WTC11 (cell line): Measurements from ENCODE around the gene CHRM5. TPM values are rescaled to one million over a fixed set of nuclear protein-coding genes. Genes with fewer than 3 reads are reported as not detected.

ENCODE experiments used
- ATAC-seq: fragments of 200-7000 bp; cut with Tn5 transposase; 2 replicates; pipeline ENCODE4 v1.10.0; 2021; ENCODE audit warnings: mild to moderate bottlenecking, moderate library complexity
- CTCF ChIA-PET: fragments of 300-600 bp; sonication (Branson Sonifier 250); formaldehyde crosslinking; loops from one replicate; lab custom pipeline; 2021; ENCODE audit warnings: antibody characterized with exemption; lab: Charles Lee
- POLR2A ChIA-PET: fragments of 350-600 bp; sonication (Branson Sonifier 250); formaldehyde crosslinking; loops from one replicate; lab custom pipeline; 2021; ENCODE audit warnings: antibody characterized with exemption; lab: Charles Lee
- DNase-seq: peaks from one replicate; pipeline ENCODE4 v3.0.0; 2021; ENCODE audit warnings: low spot score
- H3K27ac Mint-ChIP-seq: 2 replicates; pipeline ENCODE4 v1.8.0; 2021; ENCODE audit warnings: mixed read lengths
- H3K27me3 Mint-ChIP-seq: 2 replicates; pipeline ENCODE4 v1.8.0; 2021; ENCODE audit warnings: low read depth, mild to moderate bottlenecking, moderate library complexity, mixed read lengths
- H3K36me3 Mint-ChIP-seq: 2 replicates; pipeline ENCODE4 v1.8.0; 2021; ENCODE audit warnings: mixed read lengths
- H3K4me1 Mint-ChIP-seq: 2 replicates; pipeline ENCODE4 v1.8.0; 2022; ENCODE audit warnings: mixed read lengths
- H3K4me3 Mint-ChIP-seq: 2 replicates; pipeline ENCODE4 v1.8.0; 2021; ENCODE audit warnings: mild to moderate bottlenecking, moderate library complexity, mixed read lengths
- H3K9me3 Mint-ChIP-seq: 2 replicates; pipeline ENCODE4 v1.8.0; 2021; ENCODE audit warnings: mixed read lengths
- CREM ChIP-seq: sonication (generic); formaldehyde crosslinking; IDR thresholded peaks from 2 replicates; pipeline ENCODE4 v1.8.1; 2022; ENCODE audit warnings: mild to moderate bottlenecking, missing genetic modification reagents, moderate library complexity
- EMX1 ChIP-seq: fragments of 250-450 bp; sonication (Bioruptor Pico); IDR thresholded peaks from 2 replicates; pipeline ENCODE4 v1.8.0; 2021; ENCODE audit warnings: mild to moderate bottlenecking
- ETV6 ChIP-seq: sonication (generic); formaldehyde crosslinking; IDR thresholded peaks from 2 replicates; pipeline ENCODE4 v1.8.1; 2022; ENCODE audit warnings: mild to moderate bottlenecking, missing genetic modification reagents
- FOXK1 ChIP-seq: sonication (generic); formaldehyde crosslinking; IDR thresholded peaks from 2 replicates; pipeline ENCODE4 v1.8.0; 2022; ENCODE audit warnings: mild to moderate bottlenecking, moderate library complexity, missing genetic modification reagents
- GABPB1 ChIP-seq: sonication (generic); formaldehyde crosslinking; IDR thresholded peaks from 2 replicates; pipeline ENCODE4 v1.8.1; 2023; ENCODE audit warnings: mild to moderate bottlenecking, missing genetic modification reagents
- GTF2I ChIP-seq: fragments of 250-450 bp; sonication (Bioruptor Pico); conservative IDR thresholded peaks from 2 replicates; pipeline ENCODE4 v1.4.0; 2021; ENCODE audit warnings: mild to moderate bottlenecking
- HMGA2 ChIP-seq: fragments of 250-450 bp; sonication (Bioruptor Pico); IDR thresholded peaks from 2 replicates; pipeline ENCODE4 v1.4.0; 2021; ENCODE audit warnings: mild to moderate bottlenecking, moderate library complexity
- NFATC4 ChIP-seq: fragments of 250-450 bp; sonication (Bioruptor Pico); IDR thresholded peaks from 2 replicates; pipeline ENCODE4 v1.9.0; 2021; ENCODE audit warnings: mild to moderate bottlenecking
- NR3C1 ChIP-seq: sonication (generic); formaldehyde crosslinking; conservative IDR thresholded peaks from 2 replicates; pipeline ENCODE4 v1.8.1; 2023; ENCODE audit warnings: low read depth, mild to moderate bottlenecking, missing genetic modification reagents
- PRRX2 ChIP-seq: fragments of 250-450 bp; sonication (Bioruptor Pico); IDR thresholded peaks from 2 replicates; pipeline ENCODE4 v1.8.0; 2021; ENCODE audit warnings: mild to moderate bottlenecking
- RELA ChIP-seq: sonication (generic); formaldehyde crosslinking; IDR thresholded peaks from 2 replicates; pipeline ENCODE4 v1.8.1; 2022; ENCODE audit warnings: missing genetic modification reagents, mild to moderate bottlenecking, borderline replicate concordance
- RORB ChIP-seq: fragments of 250-450 bp; sonication (Bioruptor Pico); IDR thresholded peaks from 2 replicates; pipeline ENCODE4 v1.9.0; 2021; ENCODE audit warnings: mild to moderate bottlenecking
- SMAD3 ChIP-seq: sonication (generic); formaldehyde crosslinking; IDR thresholded peaks from 2 replicates; pipeline ENCODE4 v1.8.0; 2022; ENCODE audit warnings: missing genetic modification reagents, mild to moderate bottlenecking, borderline replicate concordance
- SOX15 ChIP-seq: fragments of 250-450 bp; sonication (Bioruptor Pico); IDR thresholded peaks from 2 replicates; pipeline ENCODE4 v1.9.0; 2021; ENCODE audit warnings: mild to moderate bottlenecking
- STAT6 ChIP-seq: sonication (generic); formaldehyde crosslinking; conservative IDR thresholded peaks from 2 replicates; pipeline ENCODE4 v1.8.1; 2023; ENCODE audit warnings: mild to moderate bottlenecking, low read depth, missing genetic modification reagents, moderate library complexity
- TCF7 ChIP-seq: sonication (generic); formaldehyde crosslinking; IDR thresholded peaks from 2 replicates; pipeline ENCODE4 v1.8.0; 2022; ENCODE audit warnings: mild to moderate bottlenecking, low read depth, missing genetic modification reagents, moderate library complexity
- ZNF121 ChIP-seq: sonication (generic); formaldehyde crosslinking; IDR thresholded peaks from 2 replicates; pipeline ENCODE4 v1.8.0; 2023; ENCODE audit warnings: missing genetic modification reagents
- ZNF396 ChIP-seq: fragments of 250-450 bp; sonication (Bioruptor Pico); IDR thresholded peaks from 2 replicates; pipeline ENCODE4 v1.8.0; 2021; ENCODE audit warnings: mild to moderate bottlenecking, moderate library complexity, borderline replicate concordance
- ZNF416 ChIP-seq: fragments of 250-450 bp; sonication (Bioruptor Pico); IDR thresholded peaks from 2 replicates; pipeline ENCODE4 v1.9.0; 2021; ENCODE audit warnings: mild to moderate bottlenecking, inconsistent platforms
- total RNA-seq: library from RNA; stranded (reverse); gene quantifications from 3 replicates; pipeline ENCODE4 v1.2.3, GENCODE V29; 2021
- TF ChIP-seq, protein P1 (sequence below): sonication (generic); formaldehyde crosslinking; IDR thresholded peaks from 2 replicates; pipeline ENCODE4 v1.8.1; 2022; ENCODE audit warnings: missing genetic modification reagents, borderline replicate concordance
- TF ChIP-seq, protein P2 (sequence below): fragments of 250-450 bp; sonication (Bioruptor Pico); IDR thresholded peaks from 2 replicates; pipeline ENCODE4 v2.1.2; 2022; ENCODE audit warnings: mild to moderate bottlenecking, moderate library complexity
- TF ChIP-seq, protein P3 (sequence below): sonication (generic); formaldehyde crosslinking; IDR thresholded peaks from 2 replicates; pipeline ENCODE4 v1.8.0; 2023; ENCODE audit warnings: missing genetic modification reagents
- TF ChIP-seq, protein P4 (sequence below): fragments of 250-450 bp; sonication (Bioruptor Pico); IDR thresholded peaks from 2 replicates; pipeline ENCODE4 v1.9.0; 2021; ENCODE audit warnings: mild to moderate bottlenecking

Gene CHRM5
- total RNA-seq, 1 experiment from 2014 or later, result not detected

DNA sequence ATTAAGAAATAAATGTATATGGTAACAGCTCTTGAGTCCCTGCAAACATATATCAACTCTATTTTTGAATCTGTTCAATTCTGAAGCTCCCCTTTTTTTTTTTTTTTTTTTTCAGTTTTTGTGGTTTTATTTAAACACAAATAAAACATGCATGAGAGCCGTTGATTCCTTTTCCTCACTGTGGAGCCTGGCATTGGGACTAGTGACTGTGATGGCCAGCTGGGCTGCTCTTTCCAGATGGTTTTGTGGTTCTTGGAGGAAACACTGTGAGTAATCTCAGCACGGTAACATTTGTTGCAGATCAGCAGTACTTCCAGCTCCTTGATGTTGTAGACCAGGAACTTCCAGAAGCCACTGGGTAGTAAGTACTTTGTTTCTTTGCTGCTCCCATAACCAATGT, 117.4 kb downstream of the CHRM5 start:
- Mint-ChIP-seq H3K4me1 (no peaks in the 10 kb centered on the region), H3K27ac (no peak overlapping the region), H3K4me3 (no peak overlapping the region), H3K27me3 (no peaks in the 10 kb centered on the region), H3K36me3 (peaks cover 25% of the 10 kb centered on the region), H3K9me3 (no peaks in the 10 kb centered on the region)
- POLR2A ChIA-PET, result no interaction called here
- TF ChIP-seq FOXK1 (CRISPR knock-in tag), result no peak
- TF ChIP-seq, protein P1, sequence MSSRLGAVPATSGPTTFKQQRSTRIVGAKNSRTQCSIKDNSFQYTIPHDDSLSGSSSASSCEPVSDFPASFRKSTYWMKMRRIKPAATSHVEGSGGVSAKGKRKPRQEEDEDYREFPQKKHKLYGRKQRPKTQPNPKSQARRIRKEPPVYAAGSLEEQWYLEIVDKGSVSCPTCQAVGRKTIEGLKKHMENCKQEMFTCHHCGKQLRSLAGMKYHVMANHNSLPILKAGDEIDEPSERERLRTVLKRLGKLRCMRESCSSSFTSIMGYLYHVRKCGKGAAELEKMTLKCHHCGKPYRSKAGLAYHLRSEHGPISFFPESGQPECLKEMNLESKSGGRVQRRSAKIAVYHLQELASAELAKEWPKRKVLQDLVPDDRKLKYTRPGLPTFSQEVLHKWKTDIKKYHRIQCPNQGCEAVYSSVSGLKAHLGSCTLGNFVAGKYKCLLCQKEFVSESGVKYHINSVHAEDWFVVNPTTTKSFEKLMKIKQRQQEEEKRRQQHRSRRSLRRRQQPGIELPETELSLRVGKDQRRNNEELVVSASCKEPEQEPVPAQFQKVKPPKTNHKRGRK (CRISPR knock-in tag), result no peak
- no peak for TF ChIP-seq SOX15 (CRISPR knock-in tag)
- no peak for TF ChIP-seq GTF2I (CRISPR knock-in tag)
- CTCF ChIA-PET, result interaction anchor here (0.6 kb wide), 2 partner anchors 23 to 211 kb away, joined by 3 to 5 read pairs; no protein-coding TSS in a partner anchor
- no peak for DNase-seq
- ATAC-seq, result no peak

DNA sequence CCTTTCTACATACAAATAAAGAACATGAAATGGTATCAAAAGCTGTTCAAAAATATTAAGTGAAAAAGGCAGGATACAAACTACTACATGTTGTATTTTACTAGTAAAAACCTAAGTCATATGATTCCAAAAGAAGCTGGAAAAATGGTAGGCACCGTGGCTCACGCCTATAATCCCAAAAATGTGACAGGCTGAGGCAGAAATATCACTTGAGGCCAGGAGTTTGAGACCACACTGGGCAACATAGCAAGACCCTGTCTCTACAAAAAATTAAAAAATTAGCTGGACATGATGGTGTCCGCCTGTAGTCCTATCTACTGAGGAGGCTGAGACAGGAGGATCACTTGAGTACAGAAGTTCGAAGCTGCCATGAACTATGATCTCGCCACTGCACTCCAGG, 131.6 kb downstream of the CHRM5 start:
- Mint-ChIP-seq H3K4me1 (peaks cover 11% of the 10 kb centered on the region), H3K27me3 (no peaks in the 10 kb centered on the region), H3K4me3 (peak overlapping the region; percentile 29), H3K9me3 (no peaks in the 10 kb centered on the region), H3K36me3 (peaks cover 8% of the 10 kb centered on the region), H3K27ac (no peak overlapping the region)
- POLR2A ChIA-PET, result no interaction called here
- CTCF ChIA-PET, result no interaction called here
- ATAC-seq (no peak), DNase-seq (no peak)
- TF ChIP-seq GABPB1 (CRISPR knock-in tag) (no peak), NR3C1 (CRISPR knock-in tag) (no peak), ZNF121 (no peak), NFATC4 (no peak), ZNF416 (CRISPR knock-in tag) (no peak), HMGA2 (CRISPR knock-in tag) (no peak), CREM (CRISPR knock-in tag) (no peak)
- TF ChIP-seq, protein P2, sequence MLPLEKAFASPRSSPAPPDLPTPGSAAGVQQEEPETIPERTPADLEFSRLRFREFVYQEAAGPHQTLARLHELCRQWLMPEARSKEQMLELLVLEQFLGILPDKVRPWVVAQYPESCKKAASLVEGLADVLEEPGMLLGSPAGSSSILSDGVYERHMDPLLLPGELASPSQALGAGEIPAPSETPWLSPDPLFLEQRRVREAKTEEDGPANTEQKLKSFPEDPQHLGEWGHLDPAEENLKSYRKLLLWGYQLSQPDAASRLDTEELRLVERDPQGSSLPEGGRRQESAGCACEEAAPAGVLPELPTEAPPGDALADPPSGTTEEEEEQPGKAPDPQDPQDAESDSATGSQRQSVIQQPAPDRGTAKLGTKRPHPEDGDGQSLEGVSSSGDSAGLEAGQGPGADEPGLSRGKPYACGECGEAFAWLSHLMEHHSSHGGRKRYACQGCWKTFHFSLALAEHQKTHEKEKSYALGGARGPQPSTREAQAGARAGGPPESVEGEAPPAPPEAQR, result no peak
- TF ChIP-seq, protein P3, sequence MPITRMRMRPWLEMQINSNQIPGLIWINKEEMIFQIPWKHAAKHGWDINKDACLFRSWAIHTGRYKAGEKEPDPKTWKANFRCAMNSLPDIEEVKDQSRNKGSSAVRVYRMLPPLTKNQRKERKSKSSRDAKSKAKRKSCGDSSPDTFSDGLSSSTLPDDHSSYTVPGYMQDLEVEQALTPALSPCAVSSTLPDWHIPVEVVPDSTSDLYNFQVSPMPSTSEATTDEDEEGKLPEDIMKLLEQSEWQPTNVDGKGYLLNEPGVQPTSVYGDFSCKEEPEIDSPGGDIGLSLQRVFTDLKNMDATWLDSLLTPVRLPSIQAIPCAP, result no peak

DNA sequence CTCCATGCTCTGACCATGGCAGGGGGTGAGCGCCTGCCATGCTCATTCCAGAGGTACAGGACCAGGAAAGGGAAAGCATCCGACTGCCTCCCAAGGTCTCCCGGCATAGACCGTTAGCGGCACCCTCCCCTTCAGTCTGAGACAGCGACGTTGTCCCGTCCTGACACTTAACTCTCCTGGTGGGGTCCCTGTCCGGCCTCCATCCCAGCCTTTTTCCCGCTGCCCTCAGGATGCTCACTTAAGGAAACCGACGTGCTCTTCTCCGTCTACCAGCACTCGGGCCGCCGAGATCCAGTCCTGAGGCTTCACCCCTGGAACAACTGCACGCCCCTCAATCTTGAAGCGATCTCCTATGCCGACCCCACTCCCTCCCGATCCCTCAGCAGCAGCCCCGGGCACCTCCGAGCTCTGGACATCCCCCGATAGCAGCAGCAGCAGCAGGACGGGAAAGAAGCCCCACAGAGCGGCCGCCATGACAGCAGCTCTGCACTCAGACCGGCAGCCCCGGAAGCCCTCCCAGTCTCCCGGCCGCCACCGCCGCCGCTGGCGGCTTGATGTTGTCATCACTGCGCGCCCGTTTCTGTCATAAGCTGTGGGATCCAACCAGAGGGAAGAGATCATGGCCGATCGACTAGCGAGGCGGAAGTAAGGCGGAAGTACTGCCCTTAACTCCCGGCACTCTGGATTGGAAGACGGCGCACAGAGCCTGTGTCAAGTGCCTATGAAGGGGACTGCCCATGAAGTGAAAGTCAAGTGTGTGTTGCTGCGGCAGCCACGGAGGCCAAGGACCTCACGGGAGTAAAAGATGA, 133.3 kb downstream of the CHRM5 start, which contains the start of the genes EMC7 and PGBD4:
EMC7 (minus strand) TSS at position 497 of the 809 bp plus-strand sequence; CDS start at position 474, 23 bp downstream.
PGBD4 (plus strand) TSS at position 718 of the 809 bp plus-strand sequence. CDS start 449 bp downstream, outside the sequence.
- Mint-ChIP-seq H3K36me3 (peaks cover 5% of the 10 kb centered on the region), H3K4me1 (peaks cover 11% of the 10 kb centered on the region), H3K4me3 (peak within 1 kb of the TSS; percentile 99), H3K27ac (peak within 1 kb of the TSS; percentile 95), H3K9me3 (no peaks in the 10 kb centered on the region), H3K27me3 (no peaks in the 10 kb centered on the region)
- DNase-seq, result peak; percentile 99
- ChIA-PET CTCF (interaction anchor here (1.1 to 1.5 kb wide), 2 partner anchors 8 to 108 kb away, joined by 10 to 15 read pairs; partner anchors contain the start of gene KATNBL1), POLR2A (interaction anchor here (0.7 to 1.2 kb wide), 5 partner anchors 9 to 265 kb away, joined by 3 read pairs; partner anchors contain the start of genes KATNBL1, LPCAT4, NOP10 and NUTM1)
- ATAC-seq, result peak; percentile 98
- TF ChIP-seq RORB (CRISPR knock-in tag), result no peak
- no peak for TF ChIP-seq STAT6 (CRISPR knock-in tag)
- TF ChIP-seq PRRX2 (CRISPR knock-in tag), result no peak
- no peak for TF ChIP-seq RELA (CRISPR knock-in tag)
- TF ChIP-seq EMX1 (CRISPR knock-in tag), result no peak
- TF ChIP-seq TCF7 (CRISPR knock-in tag), result no peak
- peak; percentile 59; the same call in 1 of the 2 replicates for TF ChIP-seq SMAD3
- peak; percentile 71; the same call in 1 of the 2 replicates for TF ChIP-seq FOXK1 (CRISPR knock-in tag)
- TF ChIP-seq ZNF396 (CRISPR knock-in tag), result no peak
- TF ChIP-seq, protein P4, sequence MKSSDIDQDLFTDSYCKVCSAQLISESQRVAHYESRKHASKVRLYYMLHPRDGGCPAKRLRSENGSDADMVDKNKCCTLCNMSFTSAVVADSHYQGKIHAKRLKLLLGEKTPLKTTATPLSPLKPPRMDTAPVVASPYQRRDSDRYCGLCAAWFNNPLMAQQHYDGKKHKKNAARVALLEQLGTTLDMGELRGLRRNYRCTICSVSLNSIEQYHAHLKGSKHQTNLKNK (CRISPR knock-in tag), result no peak
- no peak for TF ChIP-seq NFATC4
- peak; percentile 99 for TF ChIP-seq ETV6 (CRISPR knock-in tag)
